ENCODE results near the gene FGFR4.
A peak's percentile ranks its signal among the peaks of the same experiment; 100 is the strongest.

The FGFR4 gene

DNA sequence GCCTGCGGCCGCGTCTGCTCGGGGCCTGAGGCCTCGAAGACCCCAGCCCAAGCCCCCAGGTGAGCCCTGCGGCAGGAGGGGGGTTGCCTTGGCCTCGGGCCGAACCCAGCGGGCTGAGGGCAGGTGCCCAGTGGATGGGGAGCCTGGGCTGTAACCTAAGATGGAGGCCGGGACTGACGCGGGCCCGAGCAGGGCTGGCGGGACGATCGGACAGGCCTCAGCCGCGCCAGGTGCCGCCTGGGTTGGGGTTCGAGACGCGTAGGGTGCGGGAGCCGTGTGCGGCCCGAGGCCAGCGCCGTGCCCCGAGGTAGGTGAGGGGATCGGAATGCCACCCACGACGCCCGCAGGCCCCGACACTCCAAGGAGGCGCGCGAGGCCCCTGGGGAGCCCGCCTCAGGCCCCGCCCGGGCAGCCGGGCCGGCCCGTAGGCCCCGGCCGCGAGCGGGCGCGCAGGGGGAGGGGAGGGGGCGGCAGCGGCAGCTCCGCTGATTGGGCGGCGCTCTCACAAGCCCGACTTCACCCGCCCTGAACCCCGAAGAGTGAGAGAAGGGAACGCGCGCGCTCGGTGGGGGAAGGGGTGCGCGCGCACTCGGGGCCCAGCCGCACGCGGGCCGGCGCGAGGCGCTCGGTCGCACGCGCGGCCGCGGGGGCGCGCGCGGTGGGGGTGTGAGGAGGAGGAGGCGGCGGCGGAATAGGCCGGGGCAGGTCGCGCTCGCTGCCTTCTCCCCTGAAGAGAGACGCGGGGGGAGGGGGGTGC is 46.6 kb downstream of the FGFR4 start, which contains the start of gene NSD1:
Gene NSD1 (plus strand): TSS at position 678 of the 757 bp plus-strand sequence. CDS start 1,331 bp downstream, outside the sequence.
- peak; percentile 31 for DNase-seq

DNA sequence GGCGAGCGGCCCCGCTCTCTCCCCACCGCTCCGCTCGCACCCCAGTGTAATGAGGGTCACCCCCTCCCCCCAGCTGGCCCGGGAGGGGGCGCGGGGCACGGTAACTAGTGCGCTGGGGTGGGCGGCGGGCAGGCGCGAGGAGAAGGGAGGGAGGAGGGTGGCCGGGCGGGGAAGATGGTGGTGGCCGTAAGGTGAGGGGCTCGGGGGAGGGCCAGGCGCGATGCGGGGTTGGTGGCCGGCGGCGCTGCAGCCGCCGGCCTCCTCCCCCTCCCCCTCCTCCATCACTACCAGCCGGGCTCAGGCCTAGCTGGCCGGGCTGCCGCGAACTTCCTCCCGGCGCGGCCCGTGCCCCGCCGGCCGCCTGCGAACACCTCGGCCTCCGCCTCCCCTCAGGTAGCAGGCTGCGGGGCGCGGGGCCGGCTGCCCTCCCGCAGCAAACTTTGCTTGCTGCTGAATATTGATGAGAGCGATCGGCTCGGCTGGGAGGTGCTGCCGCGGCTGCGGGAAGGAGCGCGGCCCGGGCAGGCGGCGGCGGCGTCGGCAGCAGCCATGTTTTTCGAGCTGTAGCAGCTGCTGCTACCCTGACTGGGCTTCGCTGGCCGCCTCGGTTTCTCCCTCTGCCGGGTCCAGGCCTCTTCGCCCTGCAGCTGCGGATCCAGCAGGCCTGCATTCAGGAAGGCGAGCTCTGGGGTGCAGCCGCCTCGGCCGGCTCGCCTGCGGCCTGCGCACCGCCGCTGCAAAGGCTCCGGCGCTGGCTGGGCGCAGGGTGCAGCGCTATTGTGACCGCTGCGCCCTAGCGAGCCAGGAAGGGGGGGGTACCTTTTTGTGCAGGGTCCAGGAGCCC is 47.4 kb downstream of the FGFR4 start:
- peak; percentile 9 for DNase-seq

DNA sequence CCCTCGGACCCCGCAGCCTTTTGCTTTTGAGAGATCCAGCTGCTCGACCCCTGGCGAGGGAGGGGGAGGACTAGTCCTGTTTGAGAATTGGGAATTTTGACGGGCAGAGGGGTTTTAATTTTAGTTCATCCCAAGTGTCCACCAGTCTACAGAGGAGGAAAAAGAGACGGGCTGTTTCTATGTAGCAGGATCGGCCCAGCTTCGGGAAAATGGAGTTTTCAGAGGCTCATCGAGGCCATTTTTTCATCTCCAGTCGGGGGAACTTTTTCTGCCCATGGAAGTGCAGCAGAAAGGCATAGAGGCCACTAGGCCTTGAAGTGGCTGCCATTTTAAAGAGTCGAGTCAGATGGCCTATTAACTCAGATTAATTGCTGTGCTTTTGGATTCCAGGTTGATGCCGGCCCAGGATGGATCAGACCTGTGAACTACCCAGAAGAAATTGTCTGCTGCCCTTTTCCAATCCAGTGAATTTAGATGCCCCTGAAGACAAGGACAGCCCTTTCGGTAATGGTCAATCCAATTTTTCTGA is 48.0 kb downstream of the FGFR4 start:
- no peak for DNase-seq

DNA sequence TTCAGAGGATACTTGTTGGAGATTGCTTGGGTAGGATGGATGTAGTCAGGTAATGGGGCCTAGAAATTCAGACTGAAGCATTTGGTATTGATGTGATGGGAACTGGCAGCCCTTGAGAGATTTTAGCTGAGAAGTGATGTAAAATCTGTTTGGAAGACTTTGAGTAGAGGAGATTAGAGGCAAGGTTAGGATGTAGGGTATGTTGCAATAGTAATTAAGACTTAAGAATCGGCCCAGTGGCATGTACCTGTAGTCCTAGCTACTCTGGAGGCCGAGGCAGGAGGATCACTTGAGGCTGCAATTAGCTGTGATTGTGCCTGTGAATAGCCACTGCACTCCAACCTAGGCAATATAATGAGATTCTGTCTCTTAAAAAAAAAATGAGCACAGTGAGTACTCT is 53.6 kb downstream of the FGFR4 start:
- no peak for DNase-seq

DNA sequence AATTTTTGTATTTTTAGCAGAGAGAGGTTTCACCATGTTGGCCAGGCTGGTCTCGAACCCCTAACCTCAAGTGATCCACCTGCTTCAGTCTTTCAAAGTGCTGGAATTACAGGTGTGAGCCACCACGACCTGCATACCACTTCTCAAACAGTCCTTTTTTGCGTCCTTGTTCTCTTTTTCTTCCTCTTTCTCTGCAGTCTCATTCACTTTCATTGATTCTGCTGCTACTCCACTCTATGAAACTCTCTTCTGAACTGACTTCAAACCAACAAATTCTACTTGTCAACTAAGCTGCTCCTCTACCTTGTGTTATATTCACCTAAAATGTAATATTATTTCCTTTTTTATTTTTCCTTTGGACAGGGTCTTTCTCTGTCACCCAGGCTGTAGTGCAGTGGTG is 54.8 kb downstream of the FGFR4 start:
- no peak for DNase-seq

DNA sequence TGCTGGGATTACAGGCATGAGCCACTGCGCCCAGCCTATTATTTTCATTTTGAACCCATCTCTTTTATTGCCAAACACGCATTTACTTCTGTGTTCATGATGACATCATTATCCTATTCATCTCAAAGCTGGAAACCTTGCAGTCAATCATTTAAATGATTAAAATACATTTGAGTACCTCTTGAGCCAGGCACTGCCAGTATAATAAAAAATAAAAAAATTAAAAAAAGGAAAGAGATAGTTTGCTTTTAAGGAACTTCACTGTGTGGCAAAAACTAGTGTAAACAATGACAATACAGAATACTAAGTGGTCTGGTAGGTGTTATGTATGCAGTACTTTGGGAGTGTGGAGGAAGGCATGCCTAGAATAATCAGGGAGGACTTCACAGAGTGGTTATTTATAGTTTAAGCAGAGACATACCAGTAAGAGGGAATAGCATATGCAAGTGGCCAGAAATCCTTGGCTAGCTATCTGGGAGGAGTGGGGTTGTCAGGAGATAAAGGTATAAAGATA is 55.4 kb downstream of the FGFR4 start:
- no peak for DNase-seq

DNA sequence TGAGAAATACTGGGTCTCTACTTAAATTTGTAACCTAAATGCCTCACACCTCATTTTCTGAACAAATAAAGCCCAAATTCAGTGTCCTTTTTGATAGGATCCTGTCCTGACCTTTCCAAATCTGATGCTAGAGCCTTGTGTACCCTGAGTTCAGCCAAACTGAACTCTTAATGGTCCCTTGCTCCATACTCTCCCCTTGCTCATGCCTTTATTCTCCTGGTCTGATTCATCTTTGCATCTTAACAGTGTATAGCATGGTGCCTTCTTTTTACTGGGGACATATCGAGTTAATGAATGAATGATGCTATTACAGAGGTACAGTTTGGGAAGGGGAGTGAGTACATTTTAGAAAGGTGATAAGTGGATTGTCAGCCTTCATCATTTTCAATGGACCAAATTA is 56.1 kb downstream of the FGFR4 start:
- no peak for DNase-seq

DNA sequence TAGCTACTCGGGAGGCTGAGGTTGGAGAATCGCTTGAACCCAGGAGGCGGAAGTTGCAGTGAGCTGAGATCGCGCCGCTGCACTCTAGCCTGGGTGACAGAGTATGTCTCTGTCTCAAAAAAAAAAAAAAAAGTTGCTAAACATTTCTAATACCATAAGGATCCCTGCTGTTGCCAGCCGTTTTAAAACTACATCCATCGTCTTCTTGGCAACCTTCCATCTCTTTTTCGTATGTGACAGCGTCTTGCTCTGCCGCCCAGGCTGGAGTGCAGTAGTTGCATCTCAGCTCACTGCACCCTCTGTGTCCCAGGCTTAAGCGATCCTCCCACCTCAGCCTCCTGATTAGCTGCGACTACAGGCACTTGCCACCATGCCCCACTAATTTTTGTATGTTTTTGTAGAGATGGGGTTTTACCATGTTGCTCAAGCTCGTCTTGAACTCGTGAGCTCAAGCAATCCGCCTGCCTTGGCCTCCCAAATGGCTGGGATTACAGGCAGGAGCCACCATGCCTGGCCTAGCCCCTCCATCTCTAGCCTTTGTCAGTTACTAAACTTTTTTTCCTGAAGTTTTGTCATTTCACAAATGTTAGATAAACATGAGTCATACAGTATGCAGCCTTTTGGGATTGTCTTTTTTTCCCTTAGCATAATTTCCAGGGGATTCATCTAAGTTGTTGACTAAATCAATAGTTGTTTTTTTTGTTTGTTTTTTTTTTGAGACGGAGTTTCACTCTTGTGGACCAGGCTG is 60.4 kb downstream of the FGFR4 start:
- DNase-seq = no peak

Data from NCI-H1105 (cell line).